Measurements from ENCODE around the gene FARP1. TPM values are rescaled to one million over a fixed set of nuclear protein-coding genes. Genes with fewer than 3 reads are reported as not detected.

Gene FARP1
- total RNA-seq, 1 donor from 2014 or later = 17.7 TPM

DNA sequence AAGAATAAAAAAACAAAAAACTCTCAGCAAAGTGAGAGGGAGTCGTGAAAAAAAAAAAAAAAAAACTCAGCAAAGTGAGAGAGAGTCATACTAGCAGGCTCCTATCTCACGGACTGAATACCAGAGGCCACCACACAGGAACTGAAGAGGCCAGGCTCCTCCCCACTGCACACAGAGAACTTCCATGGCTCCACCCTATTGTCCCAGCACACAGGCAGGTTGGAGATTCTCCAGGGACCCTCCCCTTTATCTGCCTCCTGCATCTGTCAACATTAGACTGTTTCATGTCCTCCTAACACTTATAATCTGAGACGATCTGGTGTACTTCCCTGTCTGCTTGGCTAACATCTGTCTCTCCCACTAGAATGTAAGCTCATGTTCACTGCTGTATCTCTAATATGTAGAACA is 37.0 kb upstream of the FARP1 start:
- no peaks in the 10 kb centered on the region for H3K36me3 ChIP-seq
- no peak overlapping the region for H3K4me3 ChIP-seq
- no peak overlapping the region for H3K27ac ChIP-seq
- no peak for DNase-seq (ENCODE audit: extremely low spot score in 2 of 2)
- no peaks in the 10 kb centered on the region for H3K9me3 ChIP-seq
- intact Hi-C loops (cut with DNase I) = no loop called here
- no peaks in the 10 kb centered on the region for H3K4me1 ChIP-seq
- H3K27me3 ChIP-seq = no peaks in the 10 kb centered on the region
- TF ChIP-seq POLR2A (IDR thresholded peaks at IDR 0.05) = no peak
- no peak for TF ChIP-seq POLR2AphosphoS5 (IDR thresholded peaks at IDR 0.05; ENCODE audit: insufficient read depth in 1 of 2, low read depth in 1 of 2)
- TF ChIP-seq CTCF (IDR thresholded peaks at IDR 0.05) = no peak

- DNase-seq (ENCODE audit: extremely low spot score in 2 of 2) = no peak
- Histone ChIP-seq H3K9me3 (no peaks in the 10 kb centered on the region), H3K27ac (no peak overlapping the region), H3K27me3 (no peaks in the 10 kb centered on the region), H3K36me3 (no peaks in the 10 kb centered on the region), H3K4me3 (no peak overlapping the region), H3K4me1 (no peaks in the 10 kb centered on the region)
- intact Hi-C loops (cut with DNase I) = no loop called here
- no peak for TF ChIP-seq POLR2AphosphoS5 (IDR thresholded peaks at IDR 0.05; ENCODE audit: insufficient read depth in 1 of 2, low read depth in 1 of 2)
- TF ChIP-seq POLR2A (IDR thresholded peaks at IDR 0.05) = no peak
- no peak for TF ChIP-seq CTCF (IDR thresholded peaks at IDR 0.05)
Measured at GRCh38 chr13:98108341-98108740, 34.6 kb upstream of the FARP1 start.

DNA sequence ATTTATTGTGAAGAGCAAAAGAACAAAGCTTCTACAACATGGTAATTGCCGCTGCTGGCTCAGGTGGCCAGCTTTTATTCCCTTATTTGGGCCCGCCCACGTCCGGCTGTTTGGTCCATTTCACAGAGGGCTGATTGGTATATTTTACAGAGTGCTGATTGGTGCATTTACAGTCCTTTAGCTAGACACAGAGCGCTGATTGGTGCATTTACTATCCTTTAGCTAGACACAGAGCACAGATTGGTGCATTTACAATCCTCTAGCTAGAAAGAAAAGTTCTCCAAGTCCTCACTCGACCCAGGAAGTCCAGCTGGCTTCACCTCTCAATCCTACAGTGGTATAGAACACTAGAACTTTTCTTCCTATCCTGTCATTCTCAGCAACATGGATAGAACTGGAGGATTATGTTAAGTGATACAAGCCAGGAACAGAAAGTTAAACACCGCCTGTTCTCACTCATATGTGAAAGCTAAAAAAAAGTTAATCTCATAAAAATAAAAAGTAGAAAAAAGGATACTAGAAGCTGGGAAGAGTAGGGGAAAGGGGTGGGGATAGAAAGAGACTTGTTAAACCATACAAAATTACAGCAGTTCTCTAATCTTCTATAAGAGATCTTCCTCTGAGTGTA is 33.6 kb upstream of the FARP1 start:
- no peak for DNase-seq (ENCODE audit: extremely low spot score in 2 of 2)
- TF ChIP-seq POLR2A (IDR thresholded peaks at IDR 0.05) (no peak), CTCF (IDR thresholded peaks at IDR 0.05) (no peak), POLR2AphosphoS5 (IDR thresholded peaks at IDR 0.05; ENCODE audit: insufficient read depth in 1 of 2, low read depth in 1 of 2) (no peak)
- H3K36me3 ChIP-seq = no peaks in the 10 kb centered on the region
- H3K9me3 ChIP-seq = no peaks in the 10 kb centered on the region
- intact Hi-C loops (cut with DNase I) = no loop called here
- H3K4me1 ChIP-seq = no peaks in the 10 kb centered on the region
- H3K27me3 ChIP-seq = no peaks in the 10 kb centered on the region
- no peak overlapping the region for H3K4me3 ChIP-seq
- H3K27ac ChIP-seq = no peak overlapping the region

- no peaks in the 10 kb centered on the region for H3K9me3 ChIP-seq
- no peak for DNase-seq (ENCODE audit: extremely low spot score in 2 of 2)
- no peak overlapping the region for H3K4me3 ChIP-seq
- H3K27me3 ChIP-seq = no peaks in the 10 kb centered on the region
- no peak for TF ChIP-seq POLR2A (IDR thresholded peaks at IDR 0.05)
- no peak for TF ChIP-seq POLR2AphosphoS5 (IDR thresholded peaks at IDR 0.05; ENCODE audit: insufficient read depth in 1 of 2, low read depth in 1 of 2)
- no peak for TF ChIP-seq CTCF (IDR thresholded peaks at IDR 0.05)
- no peaks in the 10 kb centered on the region for H3K36me3 ChIP-seq
- H3K4me1 ChIP-seq = no peaks in the 10 kb centered on the region
- H3K27ac ChIP-seq = no peak overlapping the region
- intact Hi-C loops (cut with DNase I) = no loop called here
Measured at GRCh38 chr13:98110749-98111148, 32.1 kb upstream of the FARP1 start.

DNA sequence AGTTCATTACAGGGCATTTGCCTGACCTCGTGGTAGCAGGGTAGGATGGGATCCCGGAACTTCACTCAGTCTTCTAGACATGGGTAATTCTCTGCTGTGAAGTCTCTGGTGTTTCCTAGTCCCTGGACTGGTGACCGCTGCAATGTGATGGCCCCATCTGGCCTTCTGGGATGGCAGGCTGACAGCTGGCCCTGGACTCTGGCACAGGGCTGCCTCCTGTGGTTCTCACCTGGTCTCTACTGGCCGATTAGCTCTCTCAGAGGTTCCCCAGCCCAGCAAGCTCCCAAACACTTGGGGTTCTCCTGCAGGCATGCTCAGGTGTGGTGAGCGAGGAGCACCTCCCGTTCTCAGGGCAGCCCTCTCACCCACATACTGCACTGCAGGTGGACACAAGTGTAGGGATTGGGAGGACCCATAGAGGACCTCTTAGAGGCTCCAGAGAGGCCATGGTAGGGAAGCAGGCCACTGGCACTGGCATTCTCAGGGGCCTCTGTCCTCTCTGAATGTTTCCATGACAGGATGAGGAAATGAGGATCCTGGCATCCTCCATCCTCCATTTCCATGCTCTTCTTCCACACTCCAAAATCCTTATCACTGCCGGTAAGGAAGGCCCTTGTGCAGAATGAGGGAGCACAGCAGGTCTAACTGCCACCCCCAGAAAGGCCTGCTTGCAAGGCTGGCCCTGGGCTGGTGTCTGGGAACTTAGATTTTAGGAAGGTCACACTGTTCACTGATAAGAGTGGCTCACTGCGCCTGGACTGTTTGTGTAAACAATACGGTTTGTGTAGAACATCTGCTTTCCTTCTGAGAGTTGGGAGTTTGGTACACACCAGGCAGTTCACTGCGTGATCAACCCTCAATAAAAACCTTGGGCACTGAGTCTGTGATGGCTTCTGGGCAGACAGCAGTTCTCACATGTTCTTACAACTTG is 31.5 kb upstream of the FARP1 start:
- H3K27me3 ChIP-seq = no peaks in the 10 kb centered on the region
- no peaks in the 10 kb centered on the region for H3K9me3 ChIP-seq
- intact Hi-C loops (cut with DNase I) = no loop called here
- no peak overlapping the region for H3K27ac ChIP-seq
- DNase-seq (ENCODE audit: extremely low spot score in 2 of 2) = no peak
- H3K36me3 ChIP-seq = no peaks in the 10 kb centered on the region
- H3K4me1 ChIP-seq = no peaks in the 10 kb centered on the region
- no peak for TF ChIP-seq CTCF (IDR thresholded peaks at IDR 0.05)
- TF ChIP-seq POLR2A (IDR thresholded peaks at IDR 0.05) = no peak
- no peak for TF ChIP-seq POLR2AphosphoS5 (IDR thresholded peaks at IDR 0.05; ENCODE audit: insufficient read depth in 1 of 2, low read depth in 1 of 2)
- no peak overlapping the region for H3K4me3 ChIP-seq
